Liver (tissue), 9 donors: ENCODE data around the gene PTCH2. TPM values are rescaled to one million over a fixed set of nuclear protein-coding genes. Genes with fewer than 3 reads are reported as not detected.

Experiments
- DNase-seq: peaks from one replicate; pipeline ENCODE4 v3.0.0-alpha.2; 2017; ENCODE audit warnings: low spot score
- H3K27ac ChIP-seq, 2 donors: one replicate each; pipeline ENCODE4 v1.7.0; 2013; ENCODE audit warnings: inconsistent platforms in 2 of 2, low read length in 2 of 2, control low read depth in 1 of 2, low read depth in 1 of 2, mild to moderate bottlenecking in 1 of 2
- H3K27me3 ChIP-seq, 4 donors: one replicate each; pipeline versions ENCODE4 v1.6.1 to v1.7.0; 2013; ENCODE audit warnings: low read length in 3 of 4, inconsistent platforms in 1 of 4, mild to moderate bottlenecking in 1 of 4, moderate library complexity in 1 of 4; ENCODE audit not compliant: control insufficient read depth in 4 of 4, insufficient read depth in 4 of 4
- H3K36me3 ChIP-seq, 4 donors: one replicate each; pipeline versions ENCODE4 v1.6.1 to v1.7.0; 2013; ENCODE audit warnings: low read length in 3 of 4, mild to moderate bottlenecking in 3 of 4, low read depth in 1 of 4, moderate library complexity in 1 of 4; ENCODE audit not compliant: control insufficient read depth in 4 of 4, insufficient read depth in 3 of 4
- H3K4me1 ChIP-seq, 4 donors: one replicate each; pipeline versions ENCODE4 v1.6.1 to v1.7.0; 2013; ENCODE audit warnings: low read length in 3 of 4, mild to moderate bottlenecking in 3 of 4, moderate library complexity in 1 of 4; ENCODE audit not compliant: control insufficient read depth in 4 of 4, insufficient read depth in 4 of 4
- H3K4me3 ChIP-seq, 3 donors: one replicate each; pipeline versions ENCODE4 v1.6.1 to v1.7.0; 2013; ENCODE audit warnings: low read length in 3 of 3, control low read depth in 1 of 3, low read depth in 1 of 3, mild to moderate bottlenecking in 1 of 3
- H3K9ac ChIP-seq, 2 donors: one replicate each; pipeline ENCODE4 v1.7.0; 2013; ENCODE audit warnings: low read length in 2 of 2, mild to moderate bottlenecking in 2 of 2, moderate library complexity in 2 of 2, control low read depth in 1 of 2, low read depth in 1 of 2
- H3K9me3 ChIP-seq, 4 donors: one replicate each; pipeline versions ENCODE4 v1.6.1 to v1.7.0; 2013; ENCODE audit warnings: low read length in 3 of 4; ENCODE audit not compliant: control insufficient read depth in 4 of 4
- EGR1 ChIP-seq, 2 donors: IDR thresholded peaks; 2 replicates each; pipeline ENCODE4 v1.6.1; 2016 to 2018; ENCODE audit warnings: antibody characterized with exemption in 2 of 2, low read depth in 2 of 2
- FOXA1 ChIP-seq: IDR thresholded peaks from 2 replicates; pipeline ENCODE4 v1.6.1; 2016; ENCODE audit warnings: antibody characterized with exemption
- FOXA2 ChIP-seq: IDR thresholded peaks from 2 replicates; pipeline ENCODE4 v1.6.1; 2016; ENCODE audit warnings: antibody characterized with exemption
- GABPA ChIP-seq, 2 donors: IDR thresholded peaks in 1 of 2; conservative IDR thresholded peaks in 1 of 2; 2 replicates each; pipeline ENCODE4 v1.6.1; 2016; ENCODE audit warnings: antibody characterized with exemption in 2 of 2, mild to moderate bottlenecking in 1 of 2, moderate library complexity in 1 of 2
- HNF4A ChIP-seq, 2 donors: conservative IDR thresholded peaks; 2 replicates each; pipeline ENCODE4 v1.6.1; 2016; ENCODE audit warnings: antibody characterized with exemption in 2 of 2, mild to moderate bottlenecking in 2 of 2
- HNF4G ChIP-seq: IDR thresholded peaks from 2 replicates; pipeline ENCODE4 v1.6.1; 2016; ENCODE audit warnings: antibody characterized with exemption
- JUND ChIP-seq, 2 donors: IDR thresholded peaks; 2 replicates each; pipeline ENCODE4 v1.6.1; 2016; ENCODE audit warnings: antibody characterized with exemption in 2 of 2
- NR2F2 ChIP-seq: IDR thresholded peaks from 2 replicates; pipeline ENCODE4 v1.6.1; 2016; ENCODE audit warnings: antibody characterized with exemption
- RAD21 ChIP-seq, 2 donors: IDR thresholded peaks; 2 replicates each; pipeline ENCODE4 v1.6.1; 2016; ENCODE audit warnings: antibody characterized with exemption in 2 of 2, mild to moderate bottlenecking in 2 of 2
- RXRA ChIP-seq, 2 donors: IDR thresholded peaks; 2 replicates each; pipeline ENCODE4 v1.6.1; 2017 to 2018; ENCODE audit warnings: antibody characterized with exemption in 2 of 2, mild to moderate bottlenecking in 1 of 2
- SP1 ChIP-seq: IDR thresholded peaks from 2 replicates; pipeline ENCODE4 v1.6.1; 2018; ENCODE audit warnings: antibody characterized with exemption, mild to moderate bottlenecking
- TAF1 ChIP-seq: conservative IDR thresholded peaks from 2 replicates; pipeline ENCODE4 v1.6.1; 2016; ENCODE audit warnings: antibody characterized with exemption, mild to moderate bottlenecking
- YY1 ChIP-seq: IDR thresholded peaks from 2 replicates; pipeline ENCODE4 v1.6.1; 2016; ENCODE audit warnings: antibody characterized with exemption, mild to moderate bottlenecking
- WGBS: extraction: QIAGEN DNeasy Blood & Tissue Kit; methylation state at CpG from one replicate; pipeline ENCODE4 v1.1.7; 2013; 5-methylcytosine and 5-hydroxymethylcytosine counted together
- polyA plus RNA-seq, 2 donors: library from polyadenylated mRNA; stranded (reverse) in 1 of 2; unstranded in 1 of 2; fragments of 200-250 nt in 1 of 2; fragments of >200 nt in 1 of 2; fragmentation: Nextera tagmentation in 1 of 2; extraction: Ambion mirVana in 1 of 2; gene quantifications; one replicate each; pipeline versions ENCODE4 v1.2.1 to v1.2.3, GENCODE V29; 2013 to 2015
- total RNA-seq, 2 donors: library from RNA; depleted of rRNA; stranded (reverse); fragments of >200 nt; gene quantifications; one replicate each; pipeline ENCODE4 v1.2.3, GENCODE V29; 2014
- TF ChIP-seq, protein P1 (sequence below): fragments of 150-350 bp; IDR thresholded peaks from 2 replicates; pipeline ENCODE4 v1.5.1; 2017; ENCODE audit warnings: improper control_type of control experiment, low read depth, low read length; ENCODE audit not compliant: missing input control
- TF ChIP-seq, protein P2 (sequence below): IDR thresholded peaks from 2 replicates; pipeline ENCODE4 v1.6.1; 2016; ENCODE audit warnings: antibody characterized with exemption, mild to moderate bottlenecking
- TF ChIP-seq, protein P3 (sequence below): IDR thresholded peaks from 2 replicates; pipeline ENCODE4 v1.6.1; 2016; ENCODE audit warnings: antibody characterized with exemption
- TF ChIP-seq, protein P4 (sequence below): IDR thresholded peaks from 2 replicates; pipeline ENCODE4 v1.6.1; 2016; ENCODE audit warnings: antibody characterized with exemption
- TF ChIP-seq, protein P5 (sequence below): IDR thresholded peaks from 2 replicates; pipeline ENCODE4 v1.6.1; 2016; ENCODE audit warnings: antibody characterized with exemption
- donor health status: healthy.
- donor health status: healthy.
- donor health status: healthy.
- donor health status: healthy.
- donor health status: healthy.

PTCH2 gene
- total and polyA plus RNA-seq, 4 donors, result 0.14 to 0.24 (median 0.16) TPM

DNA sequence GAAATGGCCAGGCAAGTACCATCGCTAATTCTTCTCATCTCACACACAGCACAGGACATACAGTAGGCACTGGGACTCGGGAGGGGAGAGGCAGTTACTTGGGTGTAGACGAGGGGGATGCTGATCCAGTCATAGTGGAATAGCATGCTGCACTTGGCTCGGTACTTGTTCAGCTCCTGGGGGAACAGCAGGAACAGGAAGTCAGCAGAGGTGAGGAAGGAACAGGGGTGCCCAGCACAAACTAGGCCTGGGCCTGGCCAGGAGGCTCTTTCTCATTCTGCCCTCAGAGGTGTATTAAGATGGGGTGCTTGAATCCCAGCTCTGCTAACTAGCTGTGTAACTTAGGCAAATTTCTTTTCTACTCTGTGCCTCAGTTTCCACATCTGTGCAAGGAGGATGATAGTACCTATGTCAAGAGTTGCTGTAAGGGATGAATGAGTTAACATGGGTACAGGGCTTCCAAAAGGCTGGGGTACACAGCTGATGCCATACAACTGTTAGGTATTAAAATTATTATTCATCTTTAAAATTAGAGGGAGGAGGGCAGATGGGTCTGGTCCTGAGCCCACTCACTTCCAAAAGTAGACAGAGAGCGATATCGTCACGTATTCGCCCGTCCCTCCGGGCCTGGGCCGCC, 57.4 kb downstream of the PTCH2 start:
- Histone ChIP-seq H3K27ac (no peak overlapping the region), H3K9ac (peak overlapping the region; percentile 21 to 26), H3K4me1 (peaks cover 6 to 21% (median 13%) of the 10 kb centered on the region in 4 donors), H3K4me3 (no peak overlapping the region), H3K27me3 (no peaks in the 10 kb centered on the region), H3K9me3 (no peaks in the 10 kb centered on the region), H3K36me3 (peaks cover 0 to 4% (median under 1%) of the 10 kb centered on the region in 4 donors)
- no peak for DNase-seq
- WGBS, result 38% methylated on average over 11 of the region's 11 CpGs
- TF ChIP-seq TAF1 (no peak), YY1 (no peak), RXRA (IDR thresholded peaks at IDR 0.05) (no peak), FOXA2 (no peak), HNF4A (conservative IDR thresholded peaks at IDR 0.05) (no peak), HNF4G (no peak)
- TF ChIP-seq, protein P1, sequence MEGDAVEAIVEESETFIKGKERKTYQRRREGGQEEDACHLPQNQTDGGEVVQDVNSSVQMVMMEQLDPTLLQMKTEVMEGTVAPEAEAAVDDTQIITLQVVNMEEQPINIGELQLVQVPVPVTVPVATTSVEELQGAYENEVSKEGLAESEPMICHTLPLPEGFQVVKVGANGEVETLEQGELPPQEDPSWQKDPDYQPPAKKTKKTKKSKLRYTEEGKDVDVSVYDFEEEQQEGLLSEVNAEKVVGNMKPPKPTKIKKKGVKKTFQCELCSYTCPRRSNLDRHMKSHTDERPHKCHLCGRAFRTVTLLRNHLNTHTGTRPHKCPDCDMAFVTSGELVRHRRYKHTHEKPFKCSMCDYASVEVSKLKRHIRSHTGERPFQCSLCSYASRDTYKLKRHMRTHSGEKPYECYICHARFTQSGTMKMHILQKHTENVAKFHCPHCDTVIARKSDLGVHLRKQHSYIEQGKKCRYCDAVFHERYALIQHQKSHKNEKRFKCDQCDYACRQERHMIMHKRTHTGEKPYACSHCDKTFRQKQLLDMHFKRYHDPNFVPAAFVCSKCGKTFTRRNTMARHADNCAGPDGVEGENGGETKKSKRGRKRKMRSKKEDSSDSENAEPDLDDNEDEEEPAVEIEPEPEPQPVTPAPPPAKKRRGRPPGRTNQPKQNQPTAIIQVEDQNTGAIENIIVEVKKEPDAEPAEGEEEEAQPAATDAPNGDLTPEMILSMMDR, result no peak
- TF ChIP-seq, protein P2, sequence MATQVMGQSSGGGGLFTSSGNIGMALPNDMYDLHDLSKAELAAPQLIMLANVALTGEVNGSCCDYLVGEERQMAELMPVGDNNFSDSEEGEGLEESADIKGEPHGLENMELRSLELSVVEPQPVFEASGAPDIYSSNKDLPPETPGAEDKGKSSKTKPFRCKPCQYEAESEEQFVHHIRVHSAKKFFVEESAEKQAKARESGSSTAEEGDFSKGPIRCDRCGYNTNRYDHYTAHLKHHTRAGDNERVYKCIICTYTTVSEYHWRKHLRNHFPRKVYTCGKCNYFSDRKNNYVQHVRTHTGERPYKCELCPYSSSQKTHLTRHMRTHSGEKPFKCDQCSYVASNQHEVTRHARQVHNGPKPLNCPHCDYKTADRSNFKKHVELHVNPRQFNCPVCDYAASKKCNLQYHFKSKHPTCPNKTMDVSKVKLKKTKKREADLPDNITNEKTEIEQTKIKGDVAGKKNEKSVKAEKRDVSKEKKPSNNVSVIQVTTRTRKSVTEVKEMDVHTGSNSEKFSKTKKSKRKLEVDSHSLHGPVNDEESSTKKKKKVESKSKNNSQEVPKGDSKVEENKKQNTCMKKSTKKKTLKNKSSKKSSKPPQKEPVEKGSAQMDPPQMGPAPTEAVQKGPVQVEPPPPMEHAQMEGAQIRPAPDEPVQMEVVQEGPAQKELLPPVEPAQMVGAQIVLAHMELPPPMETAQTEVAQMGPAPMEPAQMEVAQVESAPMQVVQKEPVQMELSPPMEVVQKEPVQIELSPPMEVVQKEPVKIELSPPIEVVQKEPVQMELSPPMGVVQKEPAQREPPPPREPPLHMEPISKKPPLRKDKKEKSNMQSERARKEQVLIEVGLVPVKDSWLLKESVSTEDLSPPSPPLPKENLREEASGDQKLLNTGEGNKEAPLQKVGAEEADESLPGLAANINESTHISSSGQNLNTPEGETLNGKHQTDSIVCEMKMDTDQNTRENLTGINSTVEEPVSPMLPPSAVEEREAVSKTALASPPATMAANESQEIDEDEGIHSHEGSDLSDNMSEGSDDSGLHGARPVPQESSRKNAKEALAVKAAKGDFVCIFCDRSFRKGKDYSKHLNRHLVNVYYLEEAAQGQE, result no peak

DNA sequence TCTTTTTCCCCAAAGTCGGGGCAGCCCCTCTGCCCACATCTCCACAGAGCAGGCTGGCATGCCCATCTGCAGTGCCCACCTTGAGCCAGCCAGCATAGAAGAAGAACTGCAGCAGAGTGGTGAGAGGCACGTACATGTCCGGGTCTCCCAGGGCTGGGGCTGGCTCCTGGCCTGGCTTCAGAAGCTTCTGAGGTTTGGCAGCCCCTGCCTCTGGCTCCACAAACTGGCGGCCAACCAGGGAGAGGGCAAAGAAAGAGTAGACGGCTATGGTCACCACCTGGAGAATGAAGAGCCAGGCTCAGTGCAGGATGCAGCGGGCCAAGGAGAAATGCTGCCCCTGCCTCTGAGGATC, 58.0 kb downstream of the PTCH2 start:
- no peak overlapping the region for H3K27ac ChIP-seq
- WGBS, result 91% methylated on average over 6 of the region's 6 CpGs
- no peak for DNase-seq
- TF ChIP-seq, protein P1, result no peak
- TF ChIP-seq YY1 (no peak), SP1 (no peak), RAD21 (IDR thresholded peaks at IDR 0.05) (no peak), RXRA (IDR thresholded peaks at IDR 0.05) (no peak), FOXA1 (no peak), FOXA2 (no peak), JUND (IDR thresholded peaks at IDR 0.05) (no peak), EGR1 (IDR thresholded peaks at IDR 0.05; ENCODE audit: low read depth in 2 of 2) (no peak), GABPA (IDR thresholded peaks at IDR 0.05 in 1 of 2, conservative IDR thresholded peaks at IDR 0.05 in 1 of 2) (no peak), HNF4G (no peak), NR2F2 (no peak), HNF4A (conservative IDR thresholded peaks at IDR 0.05) (no peak)
- TF ChIP-seq, protein P3, sequence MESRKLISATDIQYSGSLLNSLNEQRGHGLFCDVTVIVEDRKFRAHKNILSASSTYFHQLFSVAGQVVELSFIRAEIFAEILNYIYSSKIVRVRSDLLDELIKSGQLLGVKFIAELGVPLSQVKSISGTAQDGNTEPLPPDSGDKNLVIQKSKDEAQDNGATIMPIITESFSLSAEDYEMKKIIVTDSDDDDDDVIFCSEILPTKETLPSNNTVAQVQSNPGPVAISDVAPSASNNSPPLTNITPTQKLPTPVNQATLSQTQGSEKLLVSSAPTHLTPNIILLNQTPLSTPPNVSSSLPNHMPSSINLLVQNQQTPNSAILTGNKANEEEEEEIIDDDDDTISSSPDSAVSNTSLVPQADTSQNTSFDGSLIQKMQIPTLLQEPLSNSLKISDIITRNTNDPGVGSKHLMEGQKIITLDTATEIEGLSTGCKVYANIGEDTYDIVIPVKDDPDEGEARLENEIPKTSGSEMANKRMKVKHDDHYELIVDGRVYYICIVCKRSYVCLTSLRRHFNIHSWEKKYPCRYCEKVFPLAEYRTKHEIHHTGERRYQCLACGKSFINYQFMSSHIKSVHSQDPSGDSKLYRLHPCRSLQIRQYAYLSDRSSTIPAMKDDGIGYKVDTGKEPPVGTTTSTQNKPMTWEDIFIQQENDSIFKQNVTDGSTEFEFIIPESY, result no peak
- TF ChIP-seq, protein P4, sequence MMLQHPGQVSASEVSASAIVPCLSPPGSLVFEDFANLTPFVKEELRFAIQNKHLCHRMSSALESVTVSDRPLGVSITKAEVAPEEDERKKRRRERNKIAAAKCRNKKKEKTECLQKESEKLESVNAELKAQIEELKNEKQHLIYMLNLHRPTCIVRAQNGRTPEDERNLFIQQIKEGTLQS, result no peak
- TF ChIP-seq, protein P2, result no peak
- TF ChIP-seq, protein P5, sequence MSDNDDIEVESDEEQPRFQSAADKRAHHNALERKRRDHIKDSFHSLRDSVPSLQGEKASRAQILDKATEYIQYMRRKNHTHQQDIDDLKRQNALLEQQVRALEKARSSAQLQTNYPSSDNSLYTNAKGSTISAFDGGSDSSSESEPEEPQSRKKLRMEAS, result no peak

More for the DNA sequence above, 58.0 kb downstream of the PTCH2 start:
- H3K9ac ChIP-seq, result no peak overlapping the region
- H3K36me3 ChIP-seq, result peaks cover 0 to 6% (median 2%) of the 10 kb centered on the region in 4 donors
- no peak overlapping the region for H3K4me3 ChIP-seq
- H3K9me3 ChIP-seq, result no peaks in the 10 kb centered on the region
- H3K4me1 ChIP-seq, result peaks cover 6 to 21% (median 13%) of the 10 kb centered on the region in 4 donors
- H3K27me3 ChIP-seq, result no peaks in the 10 kb centered on the region
